ENCODE results near the gene IRF2.

DNA sequence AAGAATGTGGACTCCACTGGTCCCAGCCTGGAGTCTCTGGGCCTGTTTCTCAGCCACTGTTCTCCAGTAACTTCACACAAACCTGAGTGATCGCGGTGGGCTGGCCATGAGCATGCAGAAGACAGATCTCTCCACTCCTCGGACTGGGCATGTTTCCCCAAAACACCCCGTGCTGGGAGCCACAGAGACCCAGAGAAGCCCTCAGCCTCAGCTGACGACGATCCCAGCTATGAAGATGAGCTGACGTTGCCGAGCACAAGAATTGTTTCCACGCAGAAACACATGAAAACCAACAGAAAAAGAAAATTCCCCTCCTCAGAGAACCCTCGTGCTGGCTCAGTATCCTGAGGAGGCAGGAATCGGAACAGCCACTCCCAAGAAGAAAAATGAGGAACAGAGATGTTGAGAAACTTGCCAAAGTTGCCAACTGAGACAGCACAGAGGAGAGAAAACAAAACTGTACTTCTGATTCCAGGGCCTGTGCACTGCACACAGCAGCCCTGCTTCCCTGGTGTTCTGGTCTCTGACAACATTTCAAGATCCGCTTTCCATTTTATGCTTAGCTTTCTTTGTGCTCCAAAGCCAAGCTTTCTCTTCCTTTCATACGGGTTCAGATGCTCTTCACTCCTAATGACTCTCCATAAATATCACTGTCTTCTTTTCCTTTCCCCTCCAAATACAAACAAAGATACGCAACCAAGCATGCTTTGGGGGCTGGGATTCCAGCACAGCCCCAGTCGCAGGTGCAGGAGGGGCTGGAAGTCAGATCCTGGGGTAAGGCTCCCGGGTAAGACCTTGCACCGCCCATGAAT lies 81.4 kb downstream of the IRF2 start:
- TF ChIP-seq, protein P1, sequence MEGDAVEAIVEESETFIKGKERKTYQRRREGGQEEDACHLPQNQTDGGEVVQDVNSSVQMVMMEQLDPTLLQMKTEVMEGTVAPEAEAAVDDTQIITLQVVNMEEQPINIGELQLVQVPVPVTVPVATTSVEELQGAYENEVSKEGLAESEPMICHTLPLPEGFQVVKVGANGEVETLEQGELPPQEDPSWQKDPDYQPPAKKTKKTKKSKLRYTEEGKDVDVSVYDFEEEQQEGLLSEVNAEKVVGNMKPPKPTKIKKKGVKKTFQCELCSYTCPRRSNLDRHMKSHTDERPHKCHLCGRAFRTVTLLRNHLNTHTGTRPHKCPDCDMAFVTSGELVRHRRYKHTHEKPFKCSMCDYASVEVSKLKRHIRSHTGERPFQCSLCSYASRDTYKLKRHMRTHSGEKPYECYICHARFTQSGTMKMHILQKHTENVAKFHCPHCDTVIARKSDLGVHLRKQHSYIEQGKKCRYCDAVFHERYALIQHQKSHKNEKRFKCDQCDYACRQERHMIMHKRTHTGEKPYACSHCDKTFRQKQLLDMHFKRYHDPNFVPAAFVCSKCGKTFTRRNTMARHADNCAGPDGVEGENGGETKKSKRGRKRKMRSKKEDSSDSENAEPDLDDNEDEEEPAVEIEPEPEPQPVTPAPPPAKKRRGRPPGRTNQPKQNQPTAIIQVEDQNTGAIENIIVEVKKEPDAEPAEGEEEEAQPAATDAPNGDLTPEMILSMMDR (IDR thresholded peaks at IDR 0.05) = no peak
- TF ChIP-seq POLR2A (IDR thresholded peaks at IDR 0.05) = no peak
- no peak for TF ChIP-seq POLR2AphosphoS5 (IDR thresholded peaks at IDR 0.05)
- TF ChIP-seq EP300 (IDR thresholded peaks at IDR 0.05) = no peak

Measured in suprapubic skin (tissue), 4 donors.